ENCODE results near the gene IRAK2.

GRCh38 chr3:10184250-10184649 is 19.5 kb downstream of the IRAK2 start:
- no peak for TF ChIP-seq EZH2 (IDR thresholded peaks at IDR 0.05; ENCODE audit: insufficient read depth, low read length)
- TF ChIP-seq, protein P1, sequence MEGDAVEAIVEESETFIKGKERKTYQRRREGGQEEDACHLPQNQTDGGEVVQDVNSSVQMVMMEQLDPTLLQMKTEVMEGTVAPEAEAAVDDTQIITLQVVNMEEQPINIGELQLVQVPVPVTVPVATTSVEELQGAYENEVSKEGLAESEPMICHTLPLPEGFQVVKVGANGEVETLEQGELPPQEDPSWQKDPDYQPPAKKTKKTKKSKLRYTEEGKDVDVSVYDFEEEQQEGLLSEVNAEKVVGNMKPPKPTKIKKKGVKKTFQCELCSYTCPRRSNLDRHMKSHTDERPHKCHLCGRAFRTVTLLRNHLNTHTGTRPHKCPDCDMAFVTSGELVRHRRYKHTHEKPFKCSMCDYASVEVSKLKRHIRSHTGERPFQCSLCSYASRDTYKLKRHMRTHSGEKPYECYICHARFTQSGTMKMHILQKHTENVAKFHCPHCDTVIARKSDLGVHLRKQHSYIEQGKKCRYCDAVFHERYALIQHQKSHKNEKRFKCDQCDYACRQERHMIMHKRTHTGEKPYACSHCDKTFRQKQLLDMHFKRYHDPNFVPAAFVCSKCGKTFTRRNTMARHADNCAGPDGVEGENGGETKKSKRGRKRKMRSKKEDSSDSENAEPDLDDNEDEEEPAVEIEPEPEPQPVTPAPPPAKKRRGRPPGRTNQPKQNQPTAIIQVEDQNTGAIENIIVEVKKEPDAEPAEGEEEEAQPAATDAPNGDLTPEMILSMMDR (IDR thresholded peaks at IDR 0.05; ENCODE audit: insufficient read depth, low read depth, low read length): no peak

Measured in astrocyte (in vitro differentiated cells and primary cell).